HepG2 (cell line): ENCODE data around the gene CDKN1A. TPM values are rescaled to one million over a fixed set of nuclear protein-coding genes. Genes with fewer than 3 reads are reported as not detected.
"Not testable (repeated sequence)": the region's sequence is repeated elsewhere in the genome, so short reads cannot be mapped to it uniquely, and the experiment has no call there.

Experiments
- ATAC-seq: fragments of 200-7000 bp; cut with Tn5 transposase; 3 replicates; pipeline ENCODE4 v1.9.1; 2020; ENCODE audit warnings: mild to moderate bottlenecking, moderate library complexity
- BruUV-seq: library from RNA; stranded (reverse); fragments of 400-500 nt; replicated peaks from 2 replicates; lab custom pipeline; 2021; lab: Mats Ljungman, UMichigan
- CTCF ChIA-PET: fragments of 300-600 bp; formaldehyde crosslinking; extraction: SDS; loops from one replicate; lab custom pipeline; 2021; ENCODE audit warnings: low total read pairs, inconsistent platforms, low intra/inter-chr PET ratio; lab: Yijun Ruan, JAX
- POLR2A ChIA-PET: fragments of 350-600 bp; sonication (Branson Sonifier 250); formaldehyde crosslinking; loops from one replicate; lab custom pipeline; 2020; ENCODE audit warnings: antibody characterized with exemption, inconsistent platforms; lab: Yijun Ruan, JAX
- DNase-seq: peaks from one replicate; pipeline ENCODE4 v3.0.0-alpha.2; 2015; ENCODE audit warnings: low spot score
- FAIRE-seq: peaks from 3 replicates; lab custom pipeline; 2011; peaks lifted over from hg19 to GRCh38; lab: Jason Lieb, UNC
- H2AFZ ChIP-seq: one replicate; pipeline ENCODE4 v1.6.1; 2011; ENCODE audit warnings: low read length, inconsistent platforms
- H3K27ac ChIP-seq: fragments of 300-600 bp; 3 replicates; pipeline ENCODE4 v1.8.0; 2011; ENCODE audit warnings: mixed run types, mild to moderate bottlenecking, mixed read lengths, low read length, inconsistent platforms; ENCODE audit not compliant: insufficient read depth; ENCODE audit errors: extremely low read length
- H3K27me3 ChIP-seq, 2 experiments: fragments of 200-600 bp in 1 of 2; 2 replicates in 1 of 2; 3 replicates in 1 of 2; pipeline versions ENCODE4 v1.6.0 to v1.8.0; 2011; ENCODE audit warnings: low read length in 2 of 2, mild to moderate bottlenecking in 2 of 2, moderate library complexity in 2 of 2, inconsistent platforms in 1 of 2; ENCODE audit not compliant: insufficient read depth in 2 of 2, control insufficient read depth in 1 of 2
- H3K36me3 ChIP-seq, 2 experiments: fragments of 200-600 bp in 1 of 2; replicated peaks in 1 of 2; 2 replicates in 1 of 2; 3 replicates in 1 of 2; pipeline versions ENCODE4 v1.5.1 to v1.8.0; 2011; ENCODE audit warnings: low read length in 2 of 2, inconsistent platforms in 1 of 2; ENCODE audit not compliant: insufficient read depth in 2 of 2, control insufficient read depth in 1 of 2
- H3K4me1 ChIP-seq: 2 replicates; pipeline ENCODE4 v1.5.1; 2012; ENCODE audit warnings: low read length, inconsistent platforms; ENCODE audit not compliant: insufficient read depth
- H3K4me2 ChIP-seq: 2 replicates; pipeline ENCODE4 v1.6.0; 2011; ENCODE audit warnings: low read depth, low read length, inconsistent platforms
- H3K4me3 ChIP-seq, 3 experiments: fragments of 200-600 bp in 1 of 3; sonication (generic), shearing (Covaris generic) in 1 of 3; replicated peaks in 1 of 3; 2 replicates each; pipeline ENCODE4 v1.5.1; 2011 to 2016; ENCODE audit warnings: low read length in 3 of 3, inconsistent platforms in 2 of 3, low read depth in 2 of 3, mild to moderate bottlenecking in 2 of 3, control low read depth in 1 of 3, mixed read lengths in 1 of 3; ENCODE audit not compliant: insufficient read depth in 1 of 3
- H3K79me2 ChIP-seq: one replicate; pipeline ENCODE4 v1.6.1; 2011; ENCODE audit warnings: low read length, inconsistent platforms; ENCODE audit not compliant: insufficient read depth
- H3K9ac ChIP-seq: 2 replicates; pipeline ENCODE4 v1.6.0; 2011; ENCODE audit warnings: mild to moderate bottlenecking, low read depth, low read length, inconsistent platforms; ENCODE audit not compliant: insufficient read depth
- H3K9me3 ChIP-seq: 2 replicates; pipeline ENCODE4 v1.5.1; 2012; ENCODE audit warnings: mild to moderate bottlenecking, low read length
- H4K20me1 ChIP-seq: 2 replicates; pipeline ENCODE4 v1.6.0; 2011; ENCODE audit warnings: inconsistent platforms, mild to moderate bottlenecking, low read length, moderate library complexity; ENCODE audit not compliant: insufficient read depth
- ATF6 ChIP-seq: sonication (generic); formaldehyde crosslinking; conservative IDR thresholded peaks from 2 replicates; pipeline ENCODE4 v1.4.0; 2020; ENCODE audit warnings: missing genetic modification reagents
- HOXA7 ChIP-seq: sonication (generic); formaldehyde crosslinking; IDR thresholded peaks from 2 replicates; pipeline ENCODE4 v1.8.1; 2022; ENCODE audit warnings: mild to moderate bottlenecking, missing genetic modification reagents, moderate library complexity
- ZNF512B ChIP-seq: sonication (generic); formaldehyde crosslinking; IDR thresholded peaks from 2 replicates; pipeline ENCODE4 v1.5.1; 2020; ENCODE audit warnings: missing genetic modification reagents, mild to moderate bottlenecking, borderline replicate concordance
- ZNF7 ChIP-seq: IDR thresholded peaks from 2 replicates; pipeline ENCODE4 v1.6.1; 2016; ENCODE audit warnings: missing biosample characterization, missing genetic modification reagents
- WGBS: methylation state at CpG from one replicate; pipeline ENCODE4 v1.1.6; 2017; ENCODE audit warnings: low lambda C conversion rate; 5-methylcytosine and 5-hydroxymethylcytosine counted together
- in situ Hi-C: cut with HindIII; loops from 2 replicates; pipeline ENCODE4 v1.10.0; 2017; ENCODE audit warnings: low pct_unique_long_range_greater_than_20kb; ENCODE audit not compliant: extremely low pct_ligation_motif_present
- intact Hi-C: fragments of 100-400 bp; cut with micrococcal nuclease; formaldehyde crosslinking; loops from one replicate; pipeline ENCODE4 v1.10.0; 2022; ENCODE audit not compliant: unreplicated experiment
- polyA plus RNA-seq, 8 experiments: library from polyadenylated mRNA; depleted of rRNA in 3 of 8; stranded (reverse) in 7 of 8; unstranded in 1 of 8; fragments of >200 nt; fragmentation: Illumina TruSeq in 4 of 8; extraction: Trizol in 4 of 8; gene quantifications; 2 replicates each; pipeline versions ENCODE4 v1.2.1 to v1.2.3, GENCODE V29; 2011 to 2016; ENCODE audit warnings: low read depth in 4 of 8, missing spikeins in 1 of 8, mixed read lengths in 1 of 8; ENCODE audit not compliant: insufficient read depth in 1 of 8
- total RNA-seq, 5 experiments: library from RNA; depleted of rRNA; stranded (reverse); fragments of >200 nt; fragmentation: Illumina TruSeq; extraction: Trizol; gene quantifications; 2 replicates each; pipeline ENCODE4 v1.2.3, GENCODE V29; 2016; ENCODE audit warnings: low read depth in 1 of 5

The CDKN1A gene
- total and polyA plus RNA-seq, 2 of the 13 experiments (the other 11 are each of a cell fraction or from before 2014, with no cell fraction given): 60.7 to 92.1 TPM

- no peak overlapping the region for H3K27ac ChIP-seq
- no peak for FAIRE-seq
- POLR2A ChIA-PET: no interaction called here
- intact Hi-C loops: loop anchor here (5.0 kb wide), 1 partner anchor 41 kb away; no protein-coding TSS in a partner anchor
- WGBS: 4% methylated on average over 2 of the region's 2 CpGs
- BruUV-seq: no TSS peak
- no peak overlapping the region for H3K9ac ChIP-seq
- H3K4me3 ChIP-seq: no peak overlapping the region
- no peaks in the 10 kb centered on the region for H3K36me3 ChIP-seq
- H3K4me1 ChIP-seq: no peaks in the 10 kb centered on the region
- ATAC-seq: no peak
- in situ Hi-C loops: loop anchor here (5.0 kb wide), 1 partner anchor 101 kb away; no protein-coding TSS in a partner anchor
- H4K20me1 ChIP-seq: no peaks in the 10 kb centered on the region
- H3K4me2 ChIP-seq: no peak overlapping the region
- H3K9me3 ChIP-seq: no peaks in the 10 kb centered on the region
- no peak for TF ChIP-seq ATF6 (CRISPR knock-in tag)
- TF ChIP-seq HOXA7 (CRISPR knock-in tag): no peak
- TF ChIP-seq ZNF7 (CRISPR knock-in tag): no peak
- TF ChIP-seq ZNF512B: no peak
- TF ChIP-seq, all 625 proteins: peak for 0
- CTCF ChIA-PET: interaction anchor here (4.1 kb wide), 1 partner anchor 99 kb away, joined by 59 read pairs; no protein-coding TSS in a partner anchor
- no peak for DNase-seq
- no peak overlapping the region for H2AFZ ChIP-seq
- peaks cover 7 to 45% of the 10 kb centered on the region in 2 experiments; a peak in 3 of 5 replicates for H3K27me3 ChIP-seq
- H3K79me2 ChIP-seq: no peaks in the 10 kb centered on the region
Measured at GRCh38 chr6:36722879-36723278, 44.4 kb downstream of the CDKN1A start.

GRCh38 chr6:36723992-36724391 is 45.5 kb downstream of the CDKN1A start:
- POLR2A ChIA-PET, H3K79me2 ChIP-seq, H3K36me3 ChIP-seq, H3K9me3 ChIP-seq, DNase-seq, ATAC-seq, H3K4me2 ChIP-seq, H2AFZ ChIP-seq, FAIRE-seq, BruUV-seq, H4K20me1 ChIP-seq, H3K27ac ChIP-seq, H3K4me3 ChIP-seq, H3K9ac ChIP-seq, H3K4me1 ChIP-seq: not testable (repeated sequence)
- intact Hi-C loops: loop anchor here (1.0 to 5.0 kb wide), 3 partner anchors 42 to 109 kb away; no protein-coding TSS in a partner anchor
- peaks cover 7 to 43% of the 10 kb centered on the region in 2 experiments; a peak in 3 of 5 replicates for H3K27me3 ChIP-seq
- CTCF ChIA-PET: interaction anchor here (1.1 to 4.1 kb wide), 5 partner anchors 85 to 300 kb away, joined by 3 to 59 read pairs (median 5); no protein-coding TSS in a partner anchor
- 67% methylated on average over 4 of the region's 4 CpGs for whole genome bisulfite sequencing
- in situ Hi-C loops: loop anchor here (5.0 kb wide), 1 partner anchor 102 kb away; no protein-coding TSS in a partner anchor
